Nephron (organoid): ENCODE measurements around the gene OXA1L.
"Not testable (repeated sequence)": the region's sequence is repeated elsewhere in the genome, so short reads cannot be mapped to it uniquely, and the experiment has no call there.

ENCODE experiments used
- H3K27ac Mint-ChIP-seq, 3 experiments: 2 replicates each; pipeline ENCODE4 v1.8.0; 2020; ENCODE audit warnings: mixed read lengths in 3 of 3, mild to moderate bottlenecking in 2 of 3, moderate library complexity in 1 of 3
- H3K27me3 Mint-ChIP-seq: 2 replicates; pipeline ENCODE4 v1.8.0; 2021; ENCODE audit warnings: low read depth, mild to moderate bottlenecking, moderate library complexity, mixed read lengths
- H3K36me3 Mint-ChIP-seq: 2 replicates; pipeline ENCODE4 v1.8.0; 2020; ENCODE audit warnings: low read depth, mixed read lengths
- H3K4me1 Mint-ChIP-seq: 2 replicates; pipeline ENCODE4 v1.8.0; 2020; ENCODE audit warnings: mixed read lengths
- H3K4me3 Mint-ChIP-seq, 3 experiments: 2 replicates each; pipeline ENCODE4 v1.8.0; 2020; ENCODE audit warnings: mild to moderate bottlenecking in 3 of 3, mixed read lengths in 3 of 3, moderate library complexity in 2 of 3
- H3K9me3 Mint-ChIP-seq: 2 replicates; pipeline ENCODE4 v1.8.0; 2020; ENCODE audit warnings: mixed read lengths
- TF ChIP-seq, protein P1 (sequence below), 3 experiments: fragments of 200-600 bp; sonication (generic); IDR thresholded peaks; one replicate each; pipeline ENCODE4 v1.5.0; 2021; ENCODE audit warnings: antibody characterized with exemption in 3 of 3; ENCODE audit not compliant: unreplicated experiment in 3 of 3

Gene OXA1L

DNA sequence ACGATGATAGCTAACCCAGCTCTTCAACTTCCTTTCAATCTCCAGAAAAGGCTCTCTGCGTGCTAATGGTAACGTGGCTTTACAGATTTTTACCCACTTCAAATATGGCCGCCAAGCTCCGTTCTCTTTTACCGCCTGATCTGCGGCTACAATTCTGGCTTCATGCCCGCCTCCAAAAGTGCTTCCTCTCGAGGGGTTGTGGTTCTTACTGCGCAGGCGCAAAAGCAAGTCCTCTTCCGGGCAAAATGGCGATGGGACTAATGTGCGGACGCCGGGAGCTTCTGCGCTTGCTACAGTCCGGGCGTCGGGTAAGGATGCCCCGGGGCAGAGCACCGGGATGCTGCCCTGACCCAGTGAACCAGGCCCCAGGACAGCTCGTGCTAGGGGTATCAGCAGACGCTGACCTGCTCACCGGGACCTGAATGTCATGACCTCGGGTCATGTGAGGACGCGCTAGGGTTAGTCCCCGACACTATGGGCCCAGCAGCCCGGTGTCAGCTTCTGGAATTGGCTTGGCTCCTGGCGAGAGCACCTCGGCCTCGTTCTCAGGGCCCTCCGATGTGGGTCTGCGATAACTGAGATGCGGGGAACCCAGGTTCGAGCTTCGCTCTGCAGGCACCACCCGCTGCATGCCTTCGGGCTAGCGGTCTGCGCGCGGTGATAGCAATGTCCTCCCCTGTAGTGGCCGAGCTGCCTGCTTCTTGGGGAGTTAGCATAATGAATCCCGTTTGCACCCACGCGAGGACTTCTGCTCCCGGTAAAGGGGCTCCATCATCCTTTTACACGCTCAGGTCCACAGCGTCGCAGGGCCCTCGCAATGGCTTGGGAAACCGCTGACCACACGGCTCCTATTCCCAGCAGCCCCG, at the start of gene OXA1L:
OXA1L (plus strand) TSS at position 232 of the 866 bp plus-strand sequence; CDS start at position 246, 14 bp downstream.
- TF ChIP-seq, protein P1, sequence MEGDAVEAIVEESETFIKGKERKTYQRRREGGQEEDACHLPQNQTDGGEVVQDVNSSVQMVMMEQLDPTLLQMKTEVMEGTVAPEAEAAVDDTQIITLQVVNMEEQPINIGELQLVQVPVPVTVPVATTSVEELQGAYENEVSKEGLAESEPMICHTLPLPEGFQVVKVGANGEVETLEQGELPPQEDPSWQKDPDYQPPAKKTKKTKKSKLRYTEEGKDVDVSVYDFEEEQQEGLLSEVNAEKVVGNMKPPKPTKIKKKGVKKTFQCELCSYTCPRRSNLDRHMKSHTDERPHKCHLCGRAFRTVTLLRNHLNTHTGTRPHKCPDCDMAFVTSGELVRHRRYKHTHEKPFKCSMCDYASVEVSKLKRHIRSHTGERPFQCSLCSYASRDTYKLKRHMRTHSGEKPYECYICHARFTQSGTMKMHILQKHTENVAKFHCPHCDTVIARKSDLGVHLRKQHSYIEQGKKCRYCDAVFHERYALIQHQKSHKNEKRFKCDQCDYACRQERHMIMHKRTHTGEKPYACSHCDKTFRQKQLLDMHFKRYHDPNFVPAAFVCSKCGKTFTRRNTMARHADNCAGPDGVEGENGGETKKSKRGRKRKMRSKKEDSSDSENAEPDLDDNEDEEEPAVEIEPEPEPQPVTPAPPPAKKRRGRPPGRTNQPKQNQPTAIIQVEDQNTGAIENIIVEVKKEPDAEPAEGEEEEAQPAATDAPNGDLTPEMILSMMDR (IDR thresholded peaks at IDR 0.05; ENCODE audit: unreplicated experiment in 3 of 3): no peak
- H3K27ac Mint-ChIP-seq: peak within 1 kb of the TSS; percentile 97 to 98 (median 98)
- peaks cover 32% of the 10 kb centered on the region for H3K4me1 Mint-ChIP-seq
- no peaks in the 10 kb centered on the region for H3K27me3 Mint-ChIP-seq
- peaks cover 56% of the 10 kb centered on the region for H3K36me3 Mint-ChIP-seq
- peak within 1 kb of the TSS; percentile 84 to 91 (median 91) for H3K4me3 Mint-ChIP-seq
- peaks cover 21% of the 10 kb centered on the region for H3K9me3 Mint-ChIP-seq

- H3K4me3 Mint-ChIP-seq: no peak overlapping the region
- peaks cover 3% of the 10 kb centered on the region for H3K27me3 Mint-ChIP-seq
- no peaks in the 10 kb centered on the region for H3K36me3 Mint-ChIP-seq
- H3K27ac Mint-ChIP-seq: no peak overlapping the region
- TF ChIP-seq, protein P1 (IDR thresholded peaks at IDR 0.05; ENCODE audit: unreplicated experiment in 3 of 3): no peak
- H3K9me3 Mint-ChIP-seq: peaks cover 3% of the 10 kb centered on the region
- no peaks in the 10 kb centered on the region for H3K4me1 Mint-ChIP-seq
Observed at GRCh38 chr14:22718091-22718490, 48.4 kb upstream of the OXA1L start.

DNA sequence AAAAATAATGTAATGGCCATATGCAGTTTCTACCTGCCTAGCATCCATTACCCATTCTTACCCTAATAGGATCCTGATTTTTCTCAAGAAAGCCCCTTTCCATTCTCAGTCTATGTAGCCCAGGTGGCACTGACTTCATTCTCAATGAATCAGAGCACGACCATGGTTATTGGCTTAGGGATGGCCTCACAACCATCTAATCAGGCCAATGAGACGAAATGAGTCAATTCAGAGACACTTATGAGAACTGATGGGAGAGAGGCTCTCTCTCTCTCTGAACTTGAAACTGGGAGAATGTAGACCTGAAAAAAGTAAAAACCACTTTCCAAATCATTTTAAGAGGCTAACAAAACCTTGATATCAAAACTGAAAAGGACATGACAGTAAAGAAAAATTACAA, 45.3 kb upstream of the OXA1L start:
- Mint-ChIP-seq H3K9me3 (peaks cover 3% of the 10 kb centered on the region), H3K4me1 (no peaks in the 10 kb centered on the region), H3K27ac (no peak overlapping the region), H3K27me3 (peaks cover 4% of the 10 kb centered on the region), H3K4me3 (no peak overlapping the region), H3K36me3 (no peaks in the 10 kb centered on the region)
- TF ChIP-seq, protein P1 (IDR thresholded peaks at IDR 0.05; ENCODE audit: unreplicated experiment in 3 of 3): no peak

GRCh38 chr14:22723815-22724214, 42.7 kb upstream of the OXA1L start:
- peaks cover 4% of the 10 kb centered on the region for H3K27me3 Mint-ChIP-seq
- peaks cover 3% of the 10 kb centered on the region for H3K9me3 Mint-ChIP-seq
- TF ChIP-seq, protein P1 (IDR thresholded peaks at IDR 0.05; ENCODE audit: unreplicated experiment in 3 of 3): no peak
- H3K4me3 Mint-ChIP-seq: no peak overlapping the region
- H3K36me3 Mint-ChIP-seq: no peaks in the 10 kb centered on the region
- H3K27ac Mint-ChIP-seq: no peak overlapping the region
- no peaks in the 10 kb centered on the region for H3K4me1 Mint-ChIP-seq

GRCh38 chr14:22724847-22725246, 41.6 kb upstream of the OXA1L start:
- not testable (repeated sequence) for H3K36me3 Mint-ChIP-seq, H3K4me3 Mint-ChIP-seq, H3K9me3 Mint-ChIP-seq, H3K27me3 Mint-ChIP-seq, H3K4me1 Mint-ChIP-seq, H3K27ac Mint-ChIP-seq

DNA sequence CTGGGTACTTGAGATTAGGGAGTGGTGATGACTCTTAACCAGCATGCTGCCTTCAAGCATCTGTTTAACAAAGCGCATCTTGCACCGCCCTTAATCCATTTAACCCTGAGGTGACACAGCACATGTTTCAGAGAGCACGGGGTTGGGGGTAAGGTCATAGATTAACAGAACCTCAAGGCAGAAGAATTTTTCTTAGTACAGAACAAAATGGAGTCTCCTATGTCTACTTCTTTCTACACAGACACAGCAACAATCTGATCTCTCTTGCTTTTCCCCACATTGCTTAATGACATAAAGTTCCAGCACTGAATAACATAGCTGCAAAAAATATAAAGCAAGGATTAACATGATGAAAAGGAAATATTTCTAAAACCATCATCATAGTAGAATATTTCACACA, 41.1 kb upstream of the OXA1L start:
- H3K36me3 Mint-ChIP-seq, H3K4me1 Mint-ChIP-seq, H3K27me3 Mint-ChIP-seq, H3K27ac Mint-ChIP-seq, H3K9me3 Mint-ChIP-seq, H3K4me3 Mint-ChIP-seq: not testable (repeated sequence)

DNA sequence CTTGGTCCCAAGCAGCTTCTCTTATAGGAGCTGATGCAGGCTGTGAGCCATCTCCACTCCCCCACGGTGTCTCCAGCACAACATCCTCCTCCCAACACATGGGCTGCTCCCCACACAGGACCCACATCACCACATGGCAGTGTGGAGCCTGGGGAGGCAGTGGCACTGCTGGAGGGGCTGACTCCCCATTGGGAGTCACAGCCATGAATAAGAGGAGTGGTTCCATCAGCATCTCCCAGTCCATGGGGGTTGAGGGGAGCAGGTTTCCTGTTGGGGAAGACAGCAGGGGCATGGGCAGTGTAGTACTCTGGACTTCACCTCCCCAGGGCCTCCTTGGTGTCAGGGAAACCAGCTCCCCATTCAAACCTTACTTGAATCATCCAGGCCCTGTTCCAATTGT, 40.5 kb upstream of the OXA1L start:
- TF ChIP-seq, protein P1 (IDR thresholded peaks at IDR 0.05; ENCODE audit: unreplicated experiment in 3 of 3): no peak
- no peak overlapping the region for H3K27ac Mint-ChIP-seq
- peaks cover 3% of the 10 kb centered on the region for H3K9me3 Mint-ChIP-seq
- no peaks in the 10 kb centered on the region for H3K36me3 Mint-ChIP-seq
- H3K4me1 Mint-ChIP-seq: no peaks in the 10 kb centered on the region
- H3K27me3 Mint-ChIP-seq: peaks cover 6% of the 10 kb centered on the region
- H3K4me3 Mint-ChIP-seq: no peak overlapping the region

- not testable (repeated sequence) for H3K4me3 Mint-ChIP-seq, H3K27ac Mint-ChIP-seq, H3K9me3 Mint-ChIP-seq, H3K4me1 Mint-ChIP-seq, H3K27me3 Mint-ChIP-seq, H3K36me3 Mint-ChIP-seq
Observed at GRCh38 chr14:22732062-22732461, 34.4 kb upstream of the OXA1L start.
